Non-pigmented ciliary epithelial cell (primary cell): ENCODE data around the gene ADRA2C.

ENCODE experiments used
- DNase-seq: peaks from one replicate; pipeline ENCODE4 v3.0.0-alpha.2; 2010; ENCODE audit warnings: low read depth

The ADRA2C gene

GRCh38 chr4:3797831-3798790 lies 31.9 kb downstream of the ADRA2C start:
- no peak for DNase-seq

- DNase-seq: no peak
These were observed 33.3 kb downstream of the ADRA2C start for GRCh38 chr4:3799496-3799895.

- DNase-seq: no peak
These were observed 34.2 kb downstream of the ADRA2C start for GRCh38 chr4:3800351-3800750.

GRCh38 chr4:3801521-3801920 lies 35.3 kb downstream of the ADRA2C start:
- no peak for DNase-seq

GRCh38 chr4:3801931-3802550 lies 35.9 kb downstream of the ADRA2C start:
- DNase-seq: no peak

GRCh38 chr4:3802571-3803474 lies 36.6 kb downstream of the ADRA2C start:
- DNase-seq: no peak

GRCh38 chr4:3803475-3803847 lies 37.3 kb downstream of the ADRA2C start:
- DNase-seq: no peak

GRCh38 chr4:3803946-3804345 lies 37.8 kb downstream of the ADRA2C start:
- no peak for DNase-seq

GRCh38 chr4:3805026-3805425 lies 38.8 kb downstream of the ADRA2C start:
- no peak for DNase-seq

GRCh38 chr4:3805731-3806130 lies 39.5 kb downstream of the ADRA2C start:
- no peak for DNase-seq

GRCh38 chr4:3807311-3807710 lies 41.1 kb downstream of the ADRA2C start:
- DNase-seq: no peak

GRCh38 chr4:3807822-3808496 lies 41.8 kb downstream of the ADRA2C start:
- no peak for DNase-seq

- no peak for DNase-seq
These were observed 42.4 kb downstream of the ADRA2C start for GRCh38 chr4:3808597-3808996.

- no peak for DNase-seq
These were observed 42.8 kb downstream of the ADRA2C start for GRCh38 chr4:3809028-3809427.

- no peak for DNase-seq
These were observed 43.4 kb downstream of the ADRA2C start for GRCh38 chr4:3809451-3810110.

- DNase-seq: no peak
These were observed 44.0 kb downstream of the ADRA2C start for GRCh38 chr4:3810111-3810680.

GRCh38 chr4:3810796-3811485 lies 44.8 kb downstream of the ADRA2C start:
- no peak for DNase-seq

GRCh38 chr4:3811621-3812020 lies 45.4 kb downstream of the ADRA2C start:
- no peak for DNase-seq

GRCh38 chr4:3812211-3812934 lies 46.2 kb downstream of the ADRA2C start:
- DNase-seq: no peak
